GM19468 (cell line): ENCODE results near the gene NXPE3.

ENCODE experiments used
- ATAC-seq: cut with Tn5 transposase; IDR thresholded peaks from one replicate; pipeline ENCODE4 v1.9.1; 2021; ENCODE audit warnings: mild to moderate bottlenecking, moderate library complexity, moderate number of reproducible peaks; ENCODE audit not compliant: unreplicated experiment; ENCODE audit errors: extremely low read depth

NXPE3 gene

GRCh38 chr3:101867996-101868395, 89.0 kb downstream of the NXPE3 start:
- ATAC-seq = no peak

- ATAC-seq = no peak
Measured at GRCh38 chr3:101868534-101869464, 89.8 kb downstream of the NXPE3 start.

- no peak for ATAC-seq
Measured at GRCh38 chr3:101870138-101870537, 91.1 kb downstream of the NXPE3 start.

- no peak for ATAC-seq
Measured at GRCh38 chr3:101873619-101874018, 94.6 kb downstream of the NXPE3 start.

GRCh38 chr3:101876142-101876541, 97.1 kb downstream of the NXPE3 start:
- ATAC-seq = no peak
